Left colon (tissue), 2 donors: ENCODE data around the gene ELFN1. TPM values are rescaled to one million over a fixed set of nuclear protein-coding genes. Genes with fewer than 3 reads are reported as not detected.

Experiments used
- ATAC-seq: fragments of 200-7000 bp; cut with Tn5 transposase; one replicate; pipeline ENCODE4 v1.9.1; 2020; ENCODE audit warnings: mild to moderate bottlenecking, moderate library complexity
- DNase-seq, 2 donors: peaks; one replicate each; pipeline ENCODE4 v3.0.0-alpha.2; 2020
- intact Hi-C, 2 donors: fragments of 100-400 bp; cut with DNase I in 1 of 2; cut with micrococcal nuclease in 1 of 2; formaldehyde crosslinking; loops; one replicate each; pipeline versions ENCODE4 v1.11.2 to v1.14.0; 2022; cut with DNase I, micrococcal nuclease
- total RNA-seq, 2 donors: library from RNA; stranded (reverse); fragmentation: NEBNext Ultra II Directional; extraction: Animal tissue kit (Norgen Biotek cat#: 25700); gene quantifications; one replicate each; pipeline ENCODE4 v1.2.1, GENCODE V29; 2021
- donor health status: DM: no; HTN: no; CAD: no.
- donor health status: DM: yes; HTN: yes; CAD: no.

The ELFN1 gene
- total RNA-seq, 2 donors from 2014 or later, result 0.25 to 0.46 TPM

GRCh38 chr7:1641173-1641572 lies 28.9 kb upstream of the ELFN1 start:
- no peak for ATAC-seq
- intact Hi-C loops, result no loop called here
- DNase-seq, result no peak

GRCh38 chr7:1641661-1642260 lies 28.3 kb upstream of the ELFN1 start:
- ATAC-seq (no peak), DNase-seq (no peak)
- intact Hi-C loops, result no loop called here

- no peak for ATAC-seq
- intact Hi-C loops, result no loop called here
- DNase-seq, result no peak
Observed at GRCh38 chr7:1642291-1642731, 27.8 kb upstream of the ELFN1 start.

GRCh38 chr7:1643270-1644092 lies 26.6 kb upstream of the ELFN1 start:
- ATAC-seq (no peak), DNase-seq (no peak)
- intact Hi-C loops, result no loop called here

- no peak for ATAC-seq
Observed at GRCh38 chr7:1644341-1645070, 25.6 kb upstream of the ELFN1 start.

GRCh38 chr7:1645071-1645409 lies 25.0 kb upstream of the ELFN1 start:
- ATAC-seq, result no peak
- intact Hi-C loops, result no loop called here
- DNase-seq, result no peak

More at GRCh38 chr7:1644341-1645070, 25.6 kb upstream of the ELFN1 start:
- no peak for DNase-seq
- intact Hi-C loops, result no loop called here

- no peak for ATAC-seq
- intact Hi-C loops, result no loop called here
- DNase-seq, result no peak
Observed at GRCh38 chr7:1645476-1645875, 24.6 kb upstream of the ELFN1 start.

GRCh38 chr7:1646391-1646790 lies 23.7 kb upstream of the ELFN1 start:
- ATAC-seq (no peak), DNase-seq (no peak)
- intact Hi-C loops, result no loop called here

- intact Hi-C loops, result no loop called here
- ATAC-seq, result no peak
- no peak for DNase-seq
Observed at GRCh38 chr7:1646957-1647891, 22.9 kb upstream of the ELFN1 start.

- DNase-seq, result no peak
- ATAC-seq, result no peak
- intact Hi-C loops, result no loop called here
Observed at GRCh38 chr7:1647961-1648672, 22.0 kb upstream of the ELFN1 start.

- no peak for DNase-seq
- no peak for ATAC-seq
- intact Hi-C loops, result no loop called here
Observed at GRCh38 chr7:1649751-1650326, 20.2 kb upstream of the ELFN1 start.

- intact Hi-C loops, result no loop called here
- DNase-seq, result no peak
- no peak for ATAC-seq
Observed at GRCh38 chr7:1650363-1651030, 19.6 kb upstream of the ELFN1 start.

GRCh38 chr7:1651031-1651446 lies 19.0 kb upstream of the ELFN1 start:
- DNase-seq, result no peak
- ATAC-seq, result no peak
- intact Hi-C loops, result no loop called here

- ATAC-seq, result no peak
- intact Hi-C loops, result no loop called here
- no peak for DNase-seq
Observed at GRCh38 chr7:1651891-1652290, 18.2 kb upstream of the ELFN1 start.

GRCh38 chr7:1653500-1653899 lies 16.6 kb upstream of the ELFN1 start:
- no peak for ATAC-seq
- intact Hi-C loops, result no loop called here

GRCh38 chr7:1654111-1654510 lies 16.0 kb upstream of the ELFN1 start:
- ATAC-seq, result no peak

More at GRCh38 chr7:1653500-1653899, 16.6 kb upstream of the ELFN1 start:
- DNase-seq, result no peak

GRCh38 chr7:1654738-1655475 lies 15.2 kb upstream of the ELFN1 start:
- intact Hi-C loops, result no loop called here
- ATAC-seq (no peak), DNase-seq (no peak)

More at GRCh38 chr7:1654111-1654510, 16.0 kb upstream of the ELFN1 start:
- intact Hi-C loops, result no loop called here
- DNase-seq, result no peak
